RWPE1 (cell line): Measurements from ENCODE around the gene NEO1.

ENCODE experiments used
- CTCF ChIA-PET: fragments of 350-600 bp; sonication (Branson Sonifier 250); formaldehyde crosslinking; extraction: SDS; loops from one replicate; lab custom pipeline; 2021; lab: Yijun Ruan, JAX
- POLR2A ChIA-PET: fragments of 400-600 bp; formaldehyde crosslinking; extraction: SDS; loops from one replicate; lab custom pipeline; 2020; ENCODE audit warnings: antibody characterized with exemption; ENCODE audit not compliant: low non-redundant PET; lab: Yijun Ruan, JAX
- DNase-seq: peaks from one replicate; pipeline ENCODE4 v3.0.0; 2012; ENCODE audit warnings: low spot score
- H3K27ac ChIP-seq: fragments of 450-650 bp; 2 replicates; pipeline ENCODE4 v1.5.1; 2017
- CTCF ChIP-seq: fragments of 450-650 bp; conservative IDR thresholded peaks from 2 replicates; pipeline ENCODE4 v1.5.1; 2017; ENCODE audit warnings: low read depth, mild to moderate bottlenecking

The NEO1 gene

GRCh38 chr15:73268457-73268856 lies 216.2 kb downstream of the NEO1 start:
- ChIA-PET POLR2A (no interaction called here), CTCF (interaction anchor here (0.7 to 1.3 kb wide), 2 partner anchors 9 to 31 kb away, joined by 3 read pairs; no protein-coding TSS in a partner anchor)
- no peak for TF ChIP-seq CTCF
- DNase-seq = no peak
- H3K27ac ChIP-seq = no peak overlapping the region

- ChIA-PET POLR2A (no interaction called here), CTCF (no interaction called here)
- DNase-seq = no peak
- no peak overlapping the region for H3K27ac ChIP-seq
- TF ChIP-seq CTCF = no peak
Measured at GRCh38 chr15:73270366-73271097, 218.3 kb downstream of the NEO1 start.

DNA sequence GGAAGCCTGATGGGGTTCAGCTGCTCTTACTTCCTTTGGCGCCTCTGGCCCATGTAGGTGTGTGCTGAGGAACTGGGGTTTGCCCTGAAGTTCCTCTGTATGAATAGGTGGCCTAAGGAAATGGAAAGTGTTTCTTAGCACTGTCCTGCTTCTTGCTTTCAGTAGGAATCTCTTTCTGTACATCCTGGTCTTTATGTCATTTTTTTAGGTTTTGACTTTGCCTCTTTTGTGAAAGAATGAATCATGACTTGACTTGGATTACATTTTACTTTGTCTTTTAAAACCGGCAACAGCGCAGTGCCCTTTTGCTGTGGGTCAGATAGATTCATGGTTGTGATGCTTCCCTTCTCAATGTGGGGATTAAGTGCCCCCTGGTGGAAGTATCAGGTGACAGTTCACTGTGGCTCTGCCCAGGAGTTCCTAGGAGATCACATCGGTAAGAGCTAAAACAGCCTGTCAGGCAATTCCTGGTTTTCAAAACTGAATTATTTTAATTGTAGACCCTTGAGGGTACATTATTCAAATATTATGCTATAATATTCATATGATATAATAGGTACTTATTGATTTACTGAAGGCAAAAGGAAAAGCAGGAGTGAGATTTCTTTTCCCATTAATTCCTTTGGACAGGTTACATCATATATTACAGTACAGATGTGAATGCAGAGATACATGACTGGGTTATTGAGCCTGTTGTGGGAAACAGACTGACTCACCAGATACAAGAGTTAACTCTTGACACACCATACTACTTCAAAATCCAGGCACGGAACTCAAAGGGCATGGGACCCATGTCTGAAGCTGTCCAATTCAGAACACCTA lies 221.1 kb downstream of the NEO1 start:
- ChIA-PET POLR2A (no interaction called here), CTCF (interaction anchor here (0.6 to 1.0 kb wide), 10 partner anchors 16 to 1036 kb away, joined by 3 to 4 read pairs (median 3); no protein-coding TSS in a partner anchor)
- peak; percentile 84 for TF ChIP-seq CTCF
- no peak overlapping the region for H3K27ac ChIP-seq
- peak; percentile 55 for DNase-seq

GRCh38 chr15:73275862-73276261 lies 223.6 kb downstream of the NEO1 start:
- no peak for DNase-seq
- no peak for TF ChIP-seq CTCF
- POLR2A ChIA-PET = no interaction called here
- CTCF ChIA-PET = no interaction called here
- no peak overlapping the region for H3K27ac ChIP-seq

DNA sequence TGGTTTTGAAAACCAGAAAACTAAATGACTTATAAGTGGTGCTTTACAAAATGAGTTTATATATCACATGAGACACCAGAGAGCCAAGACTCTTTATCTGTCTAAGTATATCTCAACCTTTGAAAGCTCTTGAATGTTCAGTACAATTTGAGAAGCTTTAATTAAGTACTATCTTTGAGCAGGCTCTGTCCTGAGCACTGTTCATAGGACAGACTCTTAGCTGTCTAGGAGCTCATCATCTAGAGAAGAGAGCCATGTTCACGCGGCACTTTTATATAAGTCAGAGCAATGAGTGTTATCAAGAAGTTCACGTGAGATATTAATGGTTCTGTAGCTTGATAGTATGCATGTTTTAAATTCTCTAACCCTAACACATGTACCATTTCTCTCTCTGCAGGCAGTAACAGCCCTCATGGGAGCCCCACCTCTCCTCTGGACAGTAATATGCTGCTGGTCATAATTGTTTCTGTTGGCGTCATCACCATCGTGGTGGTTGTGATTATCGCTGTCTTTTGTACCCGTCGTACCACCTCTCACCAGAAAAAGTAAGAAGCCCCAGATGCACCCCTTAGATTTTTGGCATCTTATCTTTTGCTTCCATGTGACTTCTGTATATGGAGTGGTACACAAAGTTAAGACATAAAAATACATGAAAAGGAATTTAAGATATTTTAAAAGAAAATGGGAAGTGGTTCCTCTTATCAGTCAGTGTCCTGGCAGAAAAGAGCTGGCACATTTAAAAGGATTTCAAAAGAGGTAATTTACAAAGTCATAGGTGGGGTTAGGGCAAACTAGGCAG lies 230.5 kb downstream of the NEO1 start:
- H3K27ac ChIP-seq = no peak overlapping the region
- DNase-seq = no peak
- ChIA-PET CTCF (interaction anchor here (0.8 kb wide), 2 partner anchors 278 to 500 kb away, joined by 3 to 6 read pairs; no protein-coding TSS in a partner anchor), POLR2A (no interaction called here)
- no peak for TF ChIP-seq CTCF
